DMS79 (cell line): ENCODE data around the gene KIAA1671.
"Not testable (repeated sequence)": the region's sequence is repeated elsewhere in the genome, so short reads cannot be mapped to it uniquely, and the experiment has no call there.

Source experiments
- DNase-seq: peaks from one replicate; lab custom pipeline; 2025; lab: John Stamatoyannopoulos, UW

The KIAA1671 gene

DNA sequence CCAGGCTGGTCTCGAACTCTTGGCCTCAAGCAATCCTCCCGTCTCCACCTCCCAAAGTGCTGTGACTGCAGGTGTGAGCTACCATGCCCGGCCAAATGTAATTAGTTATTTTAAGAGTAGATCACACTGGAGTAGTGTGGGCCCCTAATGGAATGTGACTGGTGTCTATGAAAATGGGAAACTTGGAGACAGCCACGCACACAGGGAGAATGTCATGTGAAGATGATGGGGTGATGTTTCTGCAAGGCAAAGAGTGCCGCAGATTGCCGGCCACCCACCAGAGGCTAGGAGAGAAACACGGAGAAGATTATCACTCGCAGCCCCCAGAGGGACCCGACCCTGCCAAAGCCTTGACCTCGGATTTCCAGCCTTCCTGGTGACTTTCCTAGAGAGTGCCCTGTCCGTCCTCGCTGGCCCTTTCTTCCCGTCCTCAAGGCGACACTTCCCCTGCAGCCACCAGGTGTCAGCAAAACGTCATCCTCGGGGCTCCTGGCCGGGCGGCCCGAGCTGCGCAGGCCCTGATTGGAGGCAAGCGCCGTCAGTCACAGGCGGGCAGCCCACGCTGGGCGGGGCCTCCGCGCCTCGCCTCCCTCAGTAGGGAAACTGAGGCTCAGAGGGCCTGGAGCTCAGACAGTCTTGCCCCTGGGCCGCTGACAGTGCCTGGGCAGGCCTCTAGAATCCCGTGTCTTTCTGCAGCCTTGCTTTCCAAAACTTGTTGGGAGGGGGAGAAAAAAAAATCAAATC lies 283.2 kb downstream of the KIAA1671 start:
- peak; percentile 25 for DNase-seq

DNA sequence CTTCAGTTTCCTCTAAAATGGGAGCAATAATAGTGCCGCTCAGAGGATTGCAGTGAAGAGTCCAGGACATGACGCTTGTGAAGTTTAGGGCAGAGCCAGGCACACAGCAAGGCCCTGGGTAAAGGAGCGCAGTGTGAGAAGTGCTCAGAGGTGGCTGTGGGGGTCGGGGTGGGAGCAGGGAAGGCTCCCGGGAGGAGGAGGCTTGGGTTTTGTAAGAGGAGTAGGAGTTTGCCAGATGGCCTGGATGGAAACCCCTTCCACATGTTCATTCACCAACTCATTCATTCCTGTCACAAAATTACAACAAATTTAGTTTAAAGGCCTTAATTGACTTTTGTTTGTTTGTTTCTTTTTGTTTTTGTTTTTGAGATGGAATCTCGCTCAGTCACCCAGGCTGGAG lies 283.9 kb downstream of the KIAA1671 start:
- DNase-seq: no peak

DNA sequence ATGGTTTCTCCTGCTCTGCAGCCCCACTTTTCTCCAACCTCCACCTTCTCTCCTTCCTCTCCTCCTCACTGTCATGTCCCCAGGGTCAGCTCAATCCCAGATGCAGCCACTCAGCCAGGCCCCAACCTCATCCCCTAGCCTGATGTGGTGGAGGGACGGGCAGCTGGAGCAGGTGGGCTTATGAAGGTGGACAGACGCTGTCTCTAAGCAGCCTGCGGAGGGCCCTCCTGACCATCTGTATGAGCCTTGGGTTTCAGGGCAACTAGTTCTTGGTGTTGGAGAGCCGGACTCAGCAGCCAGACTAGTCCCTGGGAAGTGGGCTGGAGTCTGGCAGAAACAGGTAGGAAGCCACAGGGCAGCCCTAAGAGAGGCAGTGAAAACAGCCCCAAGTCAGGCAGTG lies 285.0 kb downstream of the KIAA1671 start:
- DNase-seq: no peak

DNA sequence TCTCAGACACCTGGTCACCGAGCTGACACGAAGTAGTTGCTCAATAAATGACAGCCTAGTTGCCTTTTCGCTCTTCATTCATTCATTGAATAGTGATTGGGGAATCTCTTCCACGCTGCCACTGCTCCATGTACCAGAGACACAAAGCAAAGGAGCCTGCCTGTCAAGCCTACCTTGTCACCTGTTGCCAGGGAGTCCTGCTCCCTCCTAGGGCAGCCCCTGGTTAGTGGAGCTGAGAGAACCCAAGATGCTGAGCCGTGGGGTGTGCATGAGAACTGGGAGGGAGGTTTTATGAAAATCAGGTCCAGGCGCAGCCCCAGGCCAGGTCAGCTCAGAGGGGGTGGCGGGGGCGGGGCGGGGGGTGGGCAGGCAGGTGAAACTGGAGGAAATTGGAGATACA lies 285.5 kb downstream of the KIAA1671 start:
- not testable (repeated sequence) for DNase-seq
